22Rv1 (cell line): ENCODE results near the gene TNN.
"Not testable (repeated sequence)": the region's sequence is repeated elsewhere in the genome, so short reads cannot be mapped to it uniquely, and the experiment has no call there.

ENCODE experiments used
- H3K27ac ChIP-seq: fragments of 450-650 bp; 2 replicates; pipeline ENCODE4 v1.5.1; 2017
- CTCF ChIP-seq: fragments of 450-650 bp; IDR thresholded peaks from 2 replicates; pipeline ENCODE4 v1.5.1; 2017; ENCODE audit warnings: mild to moderate bottlenecking
- ZFX ChIP-seq: fragments of 450-650 bp; IDR thresholded peaks from 2 replicates; pipeline ENCODE4 v1.6.1; 2017; ENCODE audit warnings: antibody characterized with exemption, borderline replicate concordance

The TNN gene

GRCh38 chr1:175095069-175095468, 27.4 kb downstream of the TNN start:
- H3K27ac ChIP-seq: no peak overlapping the region
- TF ChIP-seq CTCF: no peak
- no peak for TF ChIP-seq ZFX

DNA sequence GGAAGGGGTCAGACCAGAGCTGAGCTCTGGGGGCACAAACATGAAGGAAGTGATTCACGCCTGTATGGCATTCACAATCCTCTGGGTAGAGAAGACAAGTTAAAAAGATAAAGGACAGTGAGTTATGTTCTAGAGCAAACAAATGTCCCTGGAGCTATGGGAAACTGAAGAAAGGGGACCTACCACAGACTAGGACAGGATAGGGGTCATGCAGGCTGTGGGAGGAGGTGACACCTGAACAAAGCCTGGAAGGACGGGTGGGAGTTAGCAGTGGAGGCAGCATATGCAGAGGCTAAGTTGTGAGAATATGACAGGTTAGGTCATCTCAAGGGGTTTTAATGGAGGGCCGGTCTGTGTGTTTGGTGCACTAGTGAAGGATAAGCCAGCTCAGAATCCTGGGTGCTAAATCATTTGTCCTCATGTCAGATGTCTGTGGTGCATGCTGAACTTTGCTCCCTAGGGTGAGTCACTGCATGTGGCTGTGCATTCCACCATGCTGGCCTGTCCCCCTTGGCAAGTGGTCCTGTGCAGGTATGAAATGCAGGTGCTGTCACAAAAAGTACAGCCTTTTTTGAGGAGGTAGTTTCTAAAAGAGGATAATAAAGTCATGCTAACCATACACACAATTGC, 28.5 kb downstream of the TNN start:
- H3K27ac ChIP-seq: no peak overlapping the region
- no peak for TF ChIP-seq CTCF
- no peak for TF ChIP-seq ZFX

DNA sequence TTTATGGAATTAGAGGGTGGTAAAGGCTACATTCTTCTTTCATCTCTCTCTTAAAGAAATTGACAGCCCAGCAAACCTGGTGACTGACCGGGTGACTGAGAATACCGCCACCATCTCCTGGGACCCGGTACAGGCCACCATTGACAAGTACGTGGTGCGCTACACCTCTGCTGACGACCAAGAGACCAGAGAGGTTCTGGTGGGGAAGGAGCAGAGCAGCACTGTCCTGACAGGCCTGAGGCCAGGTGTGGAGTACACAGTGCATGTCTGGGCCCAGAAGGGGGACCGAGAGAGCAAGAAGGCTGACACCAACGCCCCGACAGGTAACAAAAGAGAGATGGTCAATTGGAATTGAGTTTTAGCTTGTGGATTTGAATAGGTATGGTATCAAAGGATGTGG, 29.7 kb downstream of the TNN start:
- no peak overlapping the region for H3K27ac ChIP-seq
- no peak for TF ChIP-seq ZFX

GRCh38 chr1:175099916-175100315, 32.3 kb downstream of the TNN start:
- no peak overlapping the region for H3K27ac ChIP-seq
- no peak for TF ChIP-seq CTCF
- TF ChIP-seq ZFX: no peak

- not testable (repeated sequence) for H3K27ac ChIP-seq
These were observed 34.5 kb downstream of the TNN start for GRCh38 chr1:175102166-175102565.

GRCh38 chr1:175106536-175106935, 38.9 kb downstream of the TNN start:
- not testable (repeated sequence) for H3K27ac ChIP-seq

GRCh38 chr1:175108331-175108820, 40.7 kb downstream of the TNN start:
- H3K27ac ChIP-seq: not testable (repeated sequence)

- TF ChIP-seq ZFX: no peak
- no peak overlapping the region for H3K27ac ChIP-seq
These were observed 47.4 kb downstream of the TNN start for GRCh38 chr1:175114996-175115395.

DNA sequence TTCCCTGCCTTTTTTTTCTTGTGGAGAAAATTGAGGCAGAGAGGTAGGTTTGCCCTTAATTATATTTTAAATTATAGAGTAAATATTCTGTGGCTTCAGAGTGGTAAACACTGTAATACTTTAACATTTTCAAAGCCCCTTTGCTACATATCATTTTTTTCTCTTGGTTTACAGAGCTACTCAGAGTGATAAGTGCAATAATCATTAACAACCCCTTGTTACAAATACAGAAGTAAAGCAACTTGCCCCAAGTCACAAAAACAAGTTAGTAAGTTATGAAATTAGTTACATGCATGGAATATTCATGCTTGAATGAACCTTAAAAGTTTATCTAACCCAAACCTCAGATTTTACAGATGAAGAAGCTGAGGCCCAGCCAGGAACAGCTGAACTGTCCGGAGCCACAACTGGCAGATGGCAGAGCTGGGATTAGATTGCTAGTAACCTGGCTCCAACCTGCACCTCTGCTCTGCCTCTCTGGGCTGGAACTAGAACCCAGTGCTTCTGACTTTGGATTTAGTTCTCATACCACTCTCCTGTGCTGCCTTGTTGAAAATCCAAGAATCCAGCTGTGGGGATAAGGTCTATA, 48.7 kb downstream of the TNN start:
- TF ChIP-seq CTCF: no peak
- no peak for TF ChIP-seq ZFX
- no peak overlapping the region for H3K27ac ChIP-seq

DNA sequence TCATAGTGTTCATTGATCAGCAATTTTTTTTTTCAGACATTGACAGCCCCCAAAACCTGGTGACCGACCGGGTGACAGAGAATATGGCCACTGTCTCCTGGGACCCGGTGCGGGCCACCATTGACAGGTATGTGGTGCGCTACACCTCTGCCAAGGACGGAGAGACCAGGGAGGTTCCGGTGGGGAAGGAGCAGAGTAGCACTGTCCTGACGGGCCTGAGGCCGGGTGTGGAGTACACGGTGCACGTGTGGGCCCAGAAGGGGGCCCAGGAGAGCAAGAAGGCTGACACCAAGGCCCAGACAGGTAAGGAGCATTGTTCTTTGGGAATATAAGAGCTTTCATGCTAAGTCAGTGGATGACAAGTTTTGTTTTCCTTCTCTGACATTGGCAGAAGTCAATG, 49.3 kb downstream of the TNN start:
- no peak overlapping the region for H3K27ac ChIP-seq
- peak; percentile 14; the same call in 1 of the 2 replicates for TF ChIP-seq CTCF
- no peak for TF ChIP-seq ZFX
